Heart right ventricle (tissue), 16 donors: ENCODE data around the gene CPN2. TPM values are rescaled to one million over a fixed set of nuclear protein-coding genes. Genes with fewer than 3 reads are reported as not detected.
A peak's percentile ranks its signal among the peaks of the same experiment; 100 is the strongest.

Experiments
- ATAC-seq, 8 donors: fragments of 200-7000 bp; cut with Tn5 transposase; one replicate each; pipeline ENCODE4 v1.9.1; 2020; ENCODE audit warnings: mild to moderate bottlenecking in 8 of 8, moderate library complexity in 8 of 8, moderate number of reproducible peaks in 1 of 8
- DNase-seq, 2 donors: peaks; one replicate each; pipeline ENCODE4 v3.0.0-alpha.2; 2020
- H3K27ac ChIP-seq, 10 donors: fragments of 200-600 bp; sonication (generic) in 2 of 10; one replicate each; pipeline versions ENCODE4 v1.5.0 to v1.8.0; 2020 to 2022; ENCODE audit warnings: mild to moderate bottlenecking in 3 of 10
- H3K27me3 ChIP-seq, 7 donors: fragments of 200-600 bp; one replicate each; pipeline ENCODE4 v1.8.0; 2021 to 2022; ENCODE audit warnings: mild to moderate bottlenecking in 2 of 7
- H3K36me3 ChIP-seq, 9 donors: fragments of 200-600 bp; sonication (generic) in 1 of 9; one replicate each; pipeline versions ENCODE4 v1.5.0 to v1.8.0; 2020 to 2022; ENCODE audit warnings: mild to moderate bottlenecking in 2 of 9
- H3K4me1 ChIP-seq, 9 donors: fragments of 200-600 bp; sonication (generic) in 1 of 9; one replicate each; pipeline versions ENCODE4 v1.5.0 to v1.8.0; 2020 to 2022; ENCODE audit warnings: mild to moderate bottlenecking in 4 of 9
- H3K4me3 ChIP-seq, 10 donors: fragments of 200-600 bp; sonication (generic) in 2 of 10; one replicate each; pipeline versions ENCODE4 v1.5.0 to v1.8.0; 2020 to 2022; ENCODE audit warnings: mild to moderate bottlenecking in 7 of 10, moderate library complexity in 2 of 10
- H3K9me3 ChIP-seq, 11 donors: fragments of 200-600 bp in 10 of 11; sonication (generic) in 2 of 11; one replicate each; pipeline versions ENCODE4 v1.5.0 to v1.8.0; 2013 to 2022; ENCODE audit warnings: mild to moderate bottlenecking in 2 of 11, control low read depth in 1 of 11, moderate library complexity in 1 of 11
- WGBS, 2 donors: extraction: QIAGEN DNeasy Blood & Tissue Kit; methylation state at CpG; one replicate each; pipeline ENCODE4 v1.1.7; 2013; ENCODE audit warnings: inconsistent platforms in 1 of 2; 5-methylcytosine and 5-hydroxymethylcytosine counted together
- intact Hi-C, 10 donors: fragments of 100-400 bp; cut with DNase I; formaldehyde crosslinking; loops; one replicate each; pipeline versions ENCODE4 v1.11.1 to v1.14.2; 2022
- polyA plus RNA-seq, 2 donors: library from polyadenylated mRNA; stranded (reverse); fragments of 200-250 nt; gene quantifications; one replicate each; pipeline ENCODE4 v1.2.3, GENCODE V29; 2013
- total RNA-seq, 10 donors: library from RNA; stranded (reverse); fragmentation: NEBNext Ultra II Directional in 3 of 10; extraction: Animal tissue kit (Norgen Biotek cat#: 25700) in 3 of 10; gene quantifications; one replicate each; pipeline versions ENCODE4 v1.2.1 to v1.2.4, GENCODE V29; 2021 to 2023
- TF ChIP-seq, protein P1 (sequence below), 9 donors: fragments of 200-600 bp; sonication (generic) in 2 of 9; IDR thresholded peaks; one replicate each; pipeline versions ENCODE4 v1.5.0 to v1.8.0; 2021 to 2022; ENCODE audit warnings: antibody characterized with exemption in 9 of 9, mild to moderate bottlenecking in 5 of 9, moderate library complexity in 1 of 9
- donor health status: Arrhythmogenic right ventricular cardiomyopathy.
- donor health status: ischemic (EF 13 %, LVEDD 7.1; RV severe dilation, severe dysfunction).
- donor health status: healthy with polysubstance abuse.
- donor health status: DM: no; HTN: yes; CAD: no.
- donor health status: DM: no; HTN: no; CAD: no.
- donor health status: ischemic (EF 25% LVEDD 6.9; RV normal size, moderate dysfunction).
- donor health status: ischemic (EF 25% LVEDD 5.7; RV mildly dilated, moderate dysfunction).
- donor health status: healthy.
- donor health status: DM: yes; HTN: yes; CAD: no.
- donor health status: Ischemic cardiomyopathy.
- donor health status: ischemic (EF 35%, LVEDD 5.7; RV mildly dilated, moderate dysfunction).
- donor health status: nonischemic (EF 11% LVEDD 7.7; RV severe dilation, severe dysfunction).
- donor health status: DM: yes; HTN: yes; CAD: no.
- donor health status: PGD.
- donor health status: ischemic (EF 29% LVEDD 5.4; RV normal size, mild dysfunction).
- donor health status: nonischemic (EF 23%, LVEDD 6.1; RV moderate dilation, normal function).

The CPN2 gene
- total and polyA plus RNA-seq, 12 donors, result 0.12 to 4.5 (median 1.5) TPM

DNA sequence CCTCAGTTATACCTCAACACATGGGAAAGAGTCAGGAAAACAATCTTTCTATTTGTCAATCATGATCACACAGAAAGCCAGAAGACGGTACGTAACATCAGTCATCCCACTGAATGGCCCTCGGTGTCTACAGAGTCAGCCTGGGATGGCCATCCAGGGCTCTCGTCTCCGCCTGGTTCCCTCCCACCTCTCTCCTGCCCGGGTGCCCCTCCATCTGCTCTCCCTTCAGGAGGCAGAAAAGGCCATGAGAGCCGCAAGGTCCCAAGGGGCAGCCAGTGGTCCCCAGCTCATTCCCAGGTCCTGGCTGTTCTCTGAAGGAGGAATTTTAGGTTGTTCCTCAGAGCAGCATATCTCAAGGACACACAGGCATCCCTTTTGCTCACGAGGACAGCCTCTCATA is 22.8 kb upstream of the CPN2 start:
- Histone ChIP-seq H3K9me3 (no peaks in the 10 kb centered on the region), H3K4me3 (no peak overlapping the region), H3K4me1 (peaks cover 0 to 4% (median 0%) of the 10 kb centered on the region in 9 donors), H3K27ac (no peak overlapping the region), H3K36me3 (no peaks in the 10 kb centered on the region), H3K27me3 (peaks cover 0 to 52% (median 29%) of the 10 kb centered on the region in 7 donors)
- no peak for ATAC-seq
- no peak for DNase-seq
- intact Hi-C loops, result no loop called here
- WGBS, 2 donors, result 76 to 78% methylated on average over 8 of the region's 8 CpGs
- TF ChIP-seq, protein P1, sequence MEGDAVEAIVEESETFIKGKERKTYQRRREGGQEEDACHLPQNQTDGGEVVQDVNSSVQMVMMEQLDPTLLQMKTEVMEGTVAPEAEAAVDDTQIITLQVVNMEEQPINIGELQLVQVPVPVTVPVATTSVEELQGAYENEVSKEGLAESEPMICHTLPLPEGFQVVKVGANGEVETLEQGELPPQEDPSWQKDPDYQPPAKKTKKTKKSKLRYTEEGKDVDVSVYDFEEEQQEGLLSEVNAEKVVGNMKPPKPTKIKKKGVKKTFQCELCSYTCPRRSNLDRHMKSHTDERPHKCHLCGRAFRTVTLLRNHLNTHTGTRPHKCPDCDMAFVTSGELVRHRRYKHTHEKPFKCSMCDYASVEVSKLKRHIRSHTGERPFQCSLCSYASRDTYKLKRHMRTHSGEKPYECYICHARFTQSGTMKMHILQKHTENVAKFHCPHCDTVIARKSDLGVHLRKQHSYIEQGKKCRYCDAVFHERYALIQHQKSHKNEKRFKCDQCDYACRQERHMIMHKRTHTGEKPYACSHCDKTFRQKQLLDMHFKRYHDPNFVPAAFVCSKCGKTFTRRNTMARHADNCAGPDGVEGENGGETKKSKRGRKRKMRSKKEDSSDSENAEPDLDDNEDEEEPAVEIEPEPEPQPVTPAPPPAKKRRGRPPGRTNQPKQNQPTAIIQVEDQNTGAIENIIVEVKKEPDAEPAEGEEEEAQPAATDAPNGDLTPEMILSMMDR (IDR thresholded peaks at IDR 0.05), result no peak

DNA sequence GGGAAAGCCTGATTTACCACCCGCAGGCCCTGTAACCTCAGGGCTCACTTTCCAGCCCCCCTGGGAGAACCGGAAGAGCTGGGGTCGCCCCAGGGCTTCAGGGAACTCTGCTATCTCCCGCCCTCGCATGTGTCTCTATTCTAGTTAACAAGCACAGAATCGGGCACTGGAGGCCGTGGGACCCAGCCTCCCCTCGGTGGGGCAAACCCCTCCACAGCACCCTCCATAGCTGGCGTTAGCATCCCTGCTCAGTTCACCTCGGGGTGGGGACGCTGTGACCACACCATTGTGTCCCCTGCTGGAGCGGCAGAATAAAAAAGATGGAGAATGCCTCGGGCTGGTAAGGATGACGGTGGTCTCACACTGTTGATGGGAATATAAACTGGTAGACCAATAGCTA is 21.9 kb upstream of the CPN2 start:
- ATAC-seq, result no peak
- Histone ChIP-seq H3K27me3 (peaks cover 0 to 50% (median 28%) of the 10 kb centered on the region in 7 donors), H3K4me1 (peaks cover 0 to 9% (median 0%) of the 10 kb centered on the region in 9 donors), H3K9me3 (no peaks in the 10 kb centered on the region), H3K4me3 (no peak overlapping the region), H3K36me3 (no peaks in the 10 kb centered on the region), H3K27ac (no peak overlapping the region)
- WGBS, 2 donors, result 92% methylated on average over 14 of the region's 14 CpGs
- intact Hi-C loops, result no loop called here
- no peak for DNase-seq
- TF ChIP-seq, protein P1 (IDR thresholded peaks at IDR 0.05), result no peak

DNA sequence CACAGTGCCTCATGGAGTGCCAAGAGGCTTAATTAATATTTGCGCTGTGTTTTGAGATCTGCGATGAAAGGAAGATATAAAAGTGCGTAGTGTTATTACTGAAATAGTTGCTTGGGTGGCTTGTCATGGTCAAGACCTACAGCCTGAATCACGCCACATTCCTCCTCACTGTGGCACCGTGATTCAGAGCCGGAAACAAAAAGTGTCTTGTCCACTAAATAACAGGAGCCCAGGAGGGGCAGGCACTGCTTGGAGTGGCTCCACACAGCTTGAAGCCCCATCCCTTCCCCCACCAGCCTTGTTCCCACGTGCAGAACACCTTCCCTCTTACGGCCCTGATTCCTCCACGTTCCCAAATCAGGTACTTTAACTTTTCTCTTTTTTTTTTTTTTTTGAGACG is 19.6 kb upstream of the CPN2 start:
- no peak for DNase-seq

DNA sequence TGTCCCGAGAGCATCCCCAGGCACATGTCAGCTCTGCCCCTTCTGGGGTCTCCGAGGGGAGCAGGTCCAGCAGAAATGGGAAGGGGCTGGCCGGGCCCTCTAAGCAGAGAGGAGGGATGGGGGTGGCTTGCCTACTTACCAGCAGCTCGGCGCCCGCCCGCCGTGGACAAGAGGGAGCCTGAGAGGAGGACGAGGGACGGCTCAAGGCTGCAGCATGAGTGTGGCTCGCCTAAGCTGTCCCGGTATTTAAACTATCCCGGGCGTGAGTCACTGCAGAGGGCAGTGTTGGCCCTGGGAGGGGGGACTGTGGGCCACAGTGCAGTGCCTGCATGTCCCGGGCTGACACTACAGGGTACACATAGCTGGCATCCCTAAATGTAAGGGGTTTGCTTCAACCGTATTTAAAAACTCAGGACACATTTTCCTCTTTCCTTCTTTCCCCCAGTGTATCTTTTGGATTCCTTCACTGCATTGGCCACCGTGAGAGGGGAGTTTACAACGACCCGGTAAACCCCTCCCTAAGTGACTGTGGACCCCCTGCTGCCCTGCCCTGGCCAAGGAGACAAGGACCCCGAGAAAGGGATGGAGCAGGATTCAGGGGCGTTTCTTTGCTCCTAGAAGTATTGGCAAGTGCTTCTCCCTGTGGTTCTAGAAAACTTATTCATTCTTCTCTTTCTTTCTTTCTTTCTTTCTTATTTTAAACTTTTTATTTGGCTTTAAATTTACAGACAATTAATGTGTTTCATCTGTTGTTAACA is 18.6 kb upstream of the CPN2 start, which contains the start of gene LRRC15:
Gene LRRC15, minus strand, starts transcription at position 222 of the 758 bp plus-strand sequence. CDS start 8,700 bp downstream, outside the sequence.
- TF ChIP-seq, protein P1 (IDR thresholded peaks at IDR 0.05), result no peak

More for the DNA sequence above, 19.6 kb upstream of the CPN2 start:
- H3K4me3 ChIP-seq, result no peak overlapping the region
- H3K36me3 ChIP-seq, result no peaks in the 10 kb centered on the region
- TF ChIP-seq, protein P1 (IDR thresholded peaks at IDR 0.05), result no peak
- H3K27ac ChIP-seq, result no peak overlapping the region
- no peak for ATAC-seq
- H3K27me3 ChIP-seq, result peaks cover 0 to 36% (median 23%) of the 10 kb centered on the region in 7 donors
- intact Hi-C loops, result no loop called here
- no peaks in the 10 kb centered on the region for H3K9me3 ChIP-seq
- 85 to 87% methylated on average over 10 of the region's 10 CpGs for WGBS, 2 donors
- peaks cover 0 to 9% (median 0%) of the 10 kb centered on the region in 9 donors for H3K4me1 ChIP-seq

More for the DNA sequence above, 18.6 kb upstream of the CPN2 start, which contains the start of gene LRRC15:
- H3K27me3 ChIP-seq, result peaks cover 0 to 36% (median 23%) of the 10 kb centered on the region in 7 donors
- no peak within 1 kb of the TSS for H3K4me3 ChIP-seq
- peaks cover 0 to 16% (median 5%) of the 10 kb centered on the region in 9 donors for H3K4me1 ChIP-seq
- H3K36me3 ChIP-seq, result no peaks in the 10 kb centered on the region
- H3K9me3 ChIP-seq, result no peaks in the 10 kb centered on the region
- intact Hi-C loops, result no loop called here
- H3K27ac ChIP-seq, result no peak within 1 kb of the TSS
- DNase-seq (no peak), ATAC-seq (peak in 7 of 8 donors; percentile 61 to 77 (median 74))
- 20% methylated on average over 21 of the region's 21 CpGs for WGBS, 2 donors
